SK-N-SH (cell line): ENCODE results near the gene TRAF1. TPM values are rescaled to one million over a fixed set of nuclear protein-coding genes. Genes with fewer than 3 reads are reported as not detected.

Experiments used
- CTCF ChIA-PET: fragments of 300-600, 350-600 bp; formaldehyde crosslinking; extraction: SDS; loops from one replicate; lab custom pipeline; 2021; lab: Yijun Ruan, JAX
- POLR2A ChIA-PET: fragments of 350-600 bp; sonication (Branson Sonifier 250); formaldehyde crosslinking; extraction: SDS; loops from one replicate; lab custom pipeline; 2020; ENCODE audit warnings: antibody characterized with exemption, inconsistent platforms; lab: Yijun Ruan, JAX
- DNase-seq: peaks from one replicate; pipeline ENCODE4 v3.0.0; 2012
- H2AFZ ChIP-seq: fragments of 200-600 bp; sonication (generic); 2 replicates; pipeline ENCODE4 v1.8.1; 2016; ENCODE audit warnings: antibody characterized with exemption, mild to moderate bottlenecking, low read depth
- H3F3A ChIP-seq: fragments of 200-600 bp; sonication (generic); replicated peaks from 2 replicates; pipeline ENCODE3; 2016; ENCODE audit warnings: antibody characterized with exemption, mild to moderate bottlenecking; ENCODE audit not compliant: insufficient read depth
- H3K27ac ChIP-seq, 2 experiments: fragments of 200-500 bp in 1 of 2; fragments of 200-600 bp in 1 of 2; sonication (Bioruptor generic) in 1 of 2; sonication (generic), shearing (Covaris generic) in 1 of 2; 2 replicates each; pipeline versions ENCODE4 v1.5.1 to v1.6.1; 2014 to 2016; ENCODE audit warnings: low read depth in 2 of 2, inconsistent platforms in 1 of 2, low read length in 1 of 2, mild to moderate bottlenecking in 1 of 2, mixed read lengths in 1 of 2
- H3K27me3 ChIP-seq: fragments of 200-600 bp; sonication (generic), shearing (Covaris generic); 2 replicates; pipeline ENCODE4 v1.6.1; 2016; ENCODE audit warnings: mixed run types; ENCODE audit not compliant: insufficient read depth
- H3K36me3 ChIP-seq, 2 experiments: fragments of 200-500 bp in 1 of 2; fragments of 200-600 bp in 1 of 2; sonication (Bioruptor generic) in 1 of 2; sonication (generic) in 1 of 2; replicated peaks in 1 of 2; 2 replicates each; pipeline versions ENCODE3 to v1.5.1; 2014 to 2016; ENCODE audit warnings: low read length in 1 of 2, mild to moderate bottlenecking in 1 of 2; ENCODE audit not compliant: insufficient read depth in 2 of 2, control insufficient read depth in 1 of 2
- H3K4me1 ChIP-seq, 2 experiments: fragments of 200-500 bp in 1 of 2; fragments of 200-600 bp in 1 of 2; sonication (Bioruptor generic) in 1 of 2; sonication (generic), shearing (Covaris generic) in 1 of 2; 2 replicates each; pipeline versions ENCODE4 v1.5.1 to v1.6.1; 2014 to 2016; ENCODE audit warnings: low read depth in 1 of 2, low read length in 1 of 2, mixed run types in 1 of 2; ENCODE audit not compliant: insufficient read depth in 2 of 2, control insufficient read depth in 1 of 2
- H3K4me2 ChIP-seq: fragments of 200-600 bp; sonication (generic), shearing (Covaris generic); 2 replicates; pipeline ENCODE4 v1.6.1; 2017; ENCODE audit warnings: mixed run types
- H3K4me3 ChIP-seq, 2 experiments: fragments of 200-500 bp in 1 of 2; fragments of 200-600 bp in 1 of 2; sonication (Bioruptor generic) in 1 of 2; sonication (generic), shearing (Covaris generic) in 1 of 2; 2 replicates each; pipeline versions ENCODE4 v1.5.1 to v1.8.1; 2014 to 2016; ENCODE audit warnings: low read depth in 2 of 2, inconsistent platforms in 1 of 2, low read length in 1 of 2, mild to moderate bottlenecking in 1 of 2, mixed read lengths in 1 of 2, moderate library complexity in 1 of 2
- H3K79me2 ChIP-seq: fragments of 200-600 bp; sonication (generic); 2 replicates; pipeline ENCODE4 v1.8.1; 2017; ENCODE audit warnings: mild to moderate bottlenecking; ENCODE audit not compliant: insufficient read depth
- H3K9ac ChIP-seq: fragments of 200-600 bp; sonication (generic); 2 replicates; pipeline ENCODE4 v1.6.1; 2017; ENCODE audit warnings: mixed run types
- H3K9me2 ChIP-seq: fragments of 200-600 bp; sonication (generic); 2 replicates; pipeline ENCODE4 v1.6.1; 2017; ENCODE audit warnings: mixed run types
- H3K9me3 ChIP-seq: fragments of 200-600 bp; sonication (generic); 2 replicates; pipeline ENCODE4 v1.6.1; 2017; ENCODE audit warnings: mixed run types, mild to moderate bottlenecking, moderate library complexity
- H4K20me1 ChIP-seq: fragments of 200-600 bp; sonication (generic); 2 replicates; pipeline ENCODE4 v1.6.1; 2017; ENCODE audit warnings: mild to moderate bottlenecking, mixed run types; ENCODE audit not compliant: insufficient read depth
- CHD2 ChIP-seq: fragments of 150-350 bp; IDR thresholded peaks from 2 replicates; pipeline ENCODE4 v1.6.1; 2018; ENCODE audit warnings: low read length; ENCODE audit not compliant: partially characterized antibody
- CTCF ChIP-seq: fragments of 200-600 bp; sonication (generic); IDR thresholded peaks from 2 replicates; pipeline ENCODE4 v1.6.1; 2017; ENCODE audit warnings: antibody characterized with exemption, mild to moderate bottlenecking, moderate library complexity
- EP300 ChIP-seq, 2 experiments: IDR thresholded peaks; 2 replicates each; pipeline versions ENCODE4 v1.4.0 to v1.6.1; 2012; ENCODE audit warnings: borderline replicate concordance in 1 of 2, low read depth in 1 of 2, low read length in 1 of 2
- FOXJ3 ChIP-seq: sonication (generic); formaldehyde crosslinking; IDR thresholded peaks from 2 replicates; pipeline ENCODE4 v1.5.1; 2020; ENCODE audit warnings: mild to moderate bottlenecking, missing genetic modification reagents
- FOXM1 ChIP-seq: IDR thresholded peaks from 2 replicates; pipeline ENCODE4 v1.4.0; 2012; ENCODE audit warnings: low read depth, mild to moderate bottlenecking
- GABPA ChIP-seq: IDR thresholded peaks from 2 replicates; pipeline ENCODE4 v1.4.0; 2012; ENCODE audit warnings: low read depth, mild to moderate bottlenecking
- JUND ChIP-seq: IDR thresholded peaks from 2 replicates; pipeline ENCODE4 v1.4.0; 2012
- RXRA ChIP-seq: IDR thresholded peaks from 2 replicates; pipeline ENCODE4 v1.4.0; 2012; ENCODE audit warnings: low read depth, mild to moderate bottlenecking, borderline replicate concordance
- YY1 ChIP-seq: IDR thresholded peaks from 2 replicates; pipeline ENCODE4 v1.4.0; 2012; ENCODE audit warnings: low read depth, mild to moderate bottlenecking
- ZBTB33 ChIP-seq: IDR thresholded peaks from 2 replicates; pipeline ENCODE4 v1.4.0; 2012; ENCODE audit warnings: low read depth, borderline replicate concordance
- WGBS: methylation state at CpG from one replicate; pipeline ENCODE4 v1.1.6; 2017; ENCODE audit warnings: low lambda C conversion rate; 5-methylcytosine and 5-hydroxymethylcytosine counted together
- polyA plus RNA-seq, 3 experiments: library from polyadenylated mRNA; depleted of rRNA; stranded (reverse); fragments of >200 nt; gene quantifications; 2 replicates each; pipeline ENCODE4 v1.2.3, GENCODE V29; 2012
- TF ChIP-seq, protein P1 (sequence below): fragments of 150-350 bp; IDR thresholded peaks from 2 replicates; pipeline ENCODE4 v1.6.1; 2016; ENCODE audit warnings: mild to moderate bottlenecking, low read depth, low read length
- TF ChIP-seq, protein P2 (sequence below): IDR thresholded peaks from 2 replicates; pipeline ENCODE4; 2012

TRAF1 gene
- polyA plus RNA-seq, 1 of the 3 experiments (the other 2 are of a cell fraction) = 1.2 TPM

GRCh38 chr9:120867676-120868338 is 58.8 kb downstream of the TRAF1 start (continued):
- TF ChIP-seq RXRA = no peak
- TF ChIP-seq GABPA = no peak
- no peak for TF ChIP-seq EP300 (IDR thresholded peaks at IDR 0.05; ENCODE audit: borderline replicate concordance in 1 of 2, low read depth in 1 of 2, low read length in 1 of 2)
- no peak for TF ChIP-seq FOXJ3 (CRISPR knock-in tag)
- TF ChIP-seq YY1 = no peak
- no peak for TF ChIP-seq FOXM1

DNA sequence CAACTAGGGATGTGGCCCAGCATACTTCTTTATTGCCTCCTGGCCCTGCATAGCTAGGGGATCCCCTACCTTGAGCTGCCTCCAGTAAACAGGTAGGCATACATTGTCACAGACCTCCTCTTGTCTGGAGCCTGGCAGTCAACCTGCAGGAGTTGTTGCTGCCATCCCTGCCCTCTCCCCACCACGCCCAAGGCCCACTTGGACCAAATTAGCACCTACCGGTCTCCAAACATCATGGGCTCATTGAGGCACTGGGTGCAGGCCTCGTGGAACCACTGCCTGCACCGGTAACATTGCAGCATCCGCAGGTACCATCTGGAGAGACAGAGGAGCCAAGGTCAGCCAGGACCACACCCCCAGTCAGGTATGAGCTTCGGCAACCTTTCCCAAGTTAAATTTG is 59.9 kb downstream of the TRAF1 start:
- Histone ChIP-seq H3K4me2 (no peak overlapping the region), H4K20me1 (no peaks in the 10 kb centered on the region), H3K27me3 (no peaks in the 10 kb centered on the region), H3F3A (peaks cover 3% of the 10 kb centered on the region), H2AFZ (no peak overlapping the region), H3K4me3 (no peak overlapping the region), H3K9me3 (no peaks in the 10 kb centered on the region), H3K79me2 (no peaks in the 10 kb centered on the region), H3K9ac (no peak overlapping the region), H3K4me1 (no peaks in the 10 kb centered on the region), H3K9me2 (no peaks in the 10 kb centered on the region), H3K36me3 (peaks cover 14 to 47% of the 10 kb centered on the region in 2 experiments), H3K27ac (no peak overlapping the region)
- ChIA-PET POLR2A (interaction anchor here (1.4 kb wide), 1 partner anchor 68 kb away, joined by 3 read pairs; no protein-coding TSS in a partner anchor), CTCF (interaction anchor here (1.4 kb wide), 1 partner anchor 14 kb away, joined by 3 read pairs; no protein-coding TSS in a partner anchor)
- 100% methylated on average over 5 of the region's 6 CpGs for WGBS
- TF ChIP-seq, protein P1, sequence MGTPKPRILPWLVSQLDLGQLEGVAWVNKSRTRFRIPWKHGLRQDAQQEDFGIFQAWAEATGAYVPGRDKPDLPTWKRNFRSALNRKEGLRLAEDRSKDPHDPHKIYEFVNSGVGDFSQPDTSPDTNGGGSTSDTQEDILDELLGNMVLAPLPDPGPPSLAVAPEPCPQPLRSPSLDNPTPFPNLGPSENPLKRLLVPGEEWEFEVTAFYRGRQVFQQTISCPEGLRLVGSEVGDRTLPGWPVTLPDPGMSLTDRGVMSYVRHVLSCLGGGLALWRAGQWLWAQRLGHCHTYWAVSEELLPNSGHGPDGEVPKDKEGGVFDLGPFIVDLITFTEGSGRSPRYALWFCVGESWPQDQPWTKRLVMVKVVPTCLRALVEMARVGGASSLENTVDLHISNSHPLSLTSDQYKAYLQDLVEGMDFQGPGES = no peak
- TF ChIP-seq FOXJ3 (CRISPR knock-in tag) = no peak
- no peak for TF ChIP-seq ZBTB33
- TF ChIP-seq, protein P2, sequence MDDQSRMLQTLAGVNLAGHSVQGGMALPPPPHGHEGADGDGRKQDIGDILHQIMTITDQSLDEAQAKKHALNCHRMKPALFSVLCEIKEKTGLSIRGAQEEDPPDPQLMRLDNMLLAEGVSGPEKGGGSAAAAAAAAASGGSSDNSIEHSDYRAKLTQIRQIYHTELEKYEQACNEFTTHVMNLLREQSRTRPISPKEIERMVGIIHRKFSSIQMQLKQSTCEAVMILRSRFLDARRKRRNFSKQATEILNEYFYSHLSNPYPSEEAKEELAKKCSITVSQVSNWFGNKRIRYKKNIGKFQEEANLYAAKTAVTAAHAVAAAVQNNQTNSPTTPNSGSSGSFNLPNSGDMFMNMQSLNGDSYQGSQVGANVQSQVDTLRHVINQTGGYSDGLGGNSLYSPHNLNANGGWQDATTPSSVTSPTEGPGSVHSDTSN = no peak
- no peak for TF ChIP-seq CHD2
- TF ChIP-seq JUND = no peak
- no peak for TF ChIP-seq RXRA
- TF ChIP-seq CTCF = no peak
- no peak for DNase-seq
